22Rv1 (cell line): ENCODE data around the gene TIAM2.

Source experiments
- H3K27ac ChIP-seq: fragments of 450-650 bp; 2 replicates; pipeline ENCODE4 v1.5.1; 2017
- ZFX ChIP-seq: fragments of 450-650 bp; IDR thresholded peaks from 2 replicates; pipeline ENCODE4 v1.6.1; 2017; ENCODE audit warnings: antibody characterized with exemption, borderline replicate concordance
- TF ChIP-seq, protein P1 (sequence below): fragments of 450-650 bp; IDR thresholded peaks from 2 replicates; pipeline ENCODE4 v1.5.1; 2017; ENCODE audit warnings: mild to moderate bottlenecking

TIAM2 gene

DNA sequence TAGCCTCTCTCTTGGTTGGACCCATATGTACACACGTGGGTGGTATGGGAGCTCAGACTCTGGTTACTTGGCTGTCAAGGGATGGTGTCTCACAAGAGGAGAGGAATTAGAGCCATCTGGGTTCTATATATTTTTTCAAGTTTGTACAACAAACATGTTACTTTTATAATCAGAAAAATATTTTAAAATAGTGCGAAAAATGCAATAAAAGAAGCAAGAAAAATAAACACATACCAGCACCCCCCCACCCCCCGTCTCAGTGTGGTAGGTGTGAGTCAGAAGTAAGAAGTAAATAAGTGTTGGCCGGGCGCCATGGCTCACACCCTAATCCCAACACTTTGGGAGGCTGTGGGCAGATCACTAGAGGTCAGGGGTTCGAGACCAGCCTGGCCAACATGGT lies 2.1 kb upstream of the TIAM2 start:
- TF ChIP-seq ZFX = no peak
- TF ChIP-seq, protein P1, sequence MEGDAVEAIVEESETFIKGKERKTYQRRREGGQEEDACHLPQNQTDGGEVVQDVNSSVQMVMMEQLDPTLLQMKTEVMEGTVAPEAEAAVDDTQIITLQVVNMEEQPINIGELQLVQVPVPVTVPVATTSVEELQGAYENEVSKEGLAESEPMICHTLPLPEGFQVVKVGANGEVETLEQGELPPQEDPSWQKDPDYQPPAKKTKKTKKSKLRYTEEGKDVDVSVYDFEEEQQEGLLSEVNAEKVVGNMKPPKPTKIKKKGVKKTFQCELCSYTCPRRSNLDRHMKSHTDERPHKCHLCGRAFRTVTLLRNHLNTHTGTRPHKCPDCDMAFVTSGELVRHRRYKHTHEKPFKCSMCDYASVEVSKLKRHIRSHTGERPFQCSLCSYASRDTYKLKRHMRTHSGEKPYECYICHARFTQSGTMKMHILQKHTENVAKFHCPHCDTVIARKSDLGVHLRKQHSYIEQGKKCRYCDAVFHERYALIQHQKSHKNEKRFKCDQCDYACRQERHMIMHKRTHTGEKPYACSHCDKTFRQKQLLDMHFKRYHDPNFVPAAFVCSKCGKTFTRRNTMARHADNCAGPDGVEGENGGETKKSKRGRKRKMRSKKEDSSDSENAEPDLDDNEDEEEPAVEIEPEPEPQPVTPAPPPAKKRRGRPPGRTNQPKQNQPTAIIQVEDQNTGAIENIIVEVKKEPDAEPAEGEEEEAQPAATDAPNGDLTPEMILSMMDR = no peak
- no peak overlapping the region for H3K27ac ChIP-seq

- TF ChIP-seq ZFX = no peak
- TF ChIP-seq, protein P1 = no peak
- H3K27ac ChIP-seq = no peak overlapping the region
These were observed 1.4 kb upstream of the TIAM2 start for GRCh38 chr6:154993710-154994109.

GRCh38 chr6:154994836-154995253 lies 270 bp upstream of the TIAM2 start:
- no peak overlapping the region for H3K27ac ChIP-seq
- TF ChIP-seq, protein P1 = no peak
- TF ChIP-seq ZFX = no peak

- TF ChIP-seq, protein P1 = no peak
- TF ChIP-seq ZFX = no peak
- H3K27ac ChIP-seq = no peak overlapping the region
These were observed 988 bp downstream of the TIAM2 start for GRCh38 chr6:154996016-154996590.

- TF ChIP-seq, protein P1 = no peak
- TF ChIP-seq ZFX = no peak
- H3K27ac ChIP-seq = no peak overlapping the region
These were observed 1.8 kb downstream of the TIAM2 start for GRCh38 chr6:154996841-154997311.

GRCh38 chr6:154998855-154999254 lies 3.7 kb downstream of the TIAM2 start:
- TF ChIP-seq, protein P1 = no peak
- TF ChIP-seq ZFX = no peak
- H3K27ac ChIP-seq = no peak overlapping the region

DNA sequence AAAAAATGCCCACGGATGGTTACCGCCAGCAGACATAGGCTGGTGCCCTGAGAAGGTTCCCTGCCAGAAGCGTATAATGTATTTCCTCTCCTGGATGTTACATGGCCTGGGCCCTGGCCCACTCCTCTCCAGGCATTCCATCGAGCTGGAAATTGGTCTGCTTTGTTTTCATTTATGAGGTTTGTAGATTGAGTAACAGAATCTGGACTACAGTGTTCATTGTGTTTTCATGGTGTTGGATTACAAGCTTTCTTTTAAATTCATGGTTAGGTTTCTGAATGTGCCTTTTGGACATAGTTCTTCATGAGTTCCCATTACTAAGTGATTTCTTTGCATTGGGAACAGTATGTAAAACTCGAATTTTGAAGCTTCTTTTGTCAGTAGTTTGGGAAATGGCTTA lies 6.4 kb downstream of the TIAM2 start:
- no peak for TF ChIP-seq ZFX
- TF ChIP-seq, protein P1 = no peak
- H3K27ac ChIP-seq = no peak overlapping the region
